Measurements from ENCODE around the gene ELFN2.

Gene ELFN2

GRCh38 chr22:37445501-37445900, 18.2 kb upstream of the ELFN2 start:
- H3K4me1 ChIP-seq (ENCODE audit: control insufficient read depth, insufficient read depth, low read length): no peaks in the 10 kb centered on the region
- H3K9me3 ChIP-seq (ENCODE audit: control insufficient read depth, insufficient read depth, low read depth, low read length): no peaks in the 10 kb centered on the region
- H3K4me3 ChIP-seq (ENCODE audit: low read depth, low read length): no peak overlapping the region
- no peaks in the 10 kb centered on the region for H3K36me3 ChIP-seq (ENCODE audit: control insufficient read depth in 2 of 2, insufficient read depth in 1 of 2, low read length in 2 of 2)
- TF ChIP-seq ZNF362 (tag by site-specific recombination; IDR thresholded peaks at IDR 0.05): no peak
- TF ChIP-seq ZNF660 (tag by site-specific recombination; IDR thresholded peaks at IDR 0.05): no peak
- POLR2A ChIA-PET: no interaction called here
- no peak overlapping the region for H3K27ac ChIP-seq (ENCODE audit: extremely low read depth, low read depth, low read length)
- CTCF ChIA-PET: interaction anchor here (0.8 to 1.8 kb wide), 3 partner anchors 10 to 161 kb away, joined by 3 to 13 read pairs (median 3); no protein-coding TSS in a partner anchor

GRCh38 chr22:37443977-37444376, 16.7 kb upstream of the ELFN2 start:
- Histone ChIP-seq H3K4me1 (ENCODE audit: control insufficient read depth, insufficient read depth, low read length) (no peaks in the 10 kb centered on the region), H3K36me3 (ENCODE audit: control insufficient read depth in 2 of 2, insufficient read depth in 1 of 2, low read length in 2 of 2) (no peaks in the 10 kb centered on the region), H3K9me3 (ENCODE audit: control insufficient read depth, insufficient read depth, low read depth, low read length) (no peaks in the 10 kb centered on the region), H3K27ac (ENCODE audit: extremely low read depth, low read depth, low read length) (no peak overlapping the region), H3K4me3 (ENCODE audit: low read depth, low read length) (no peak overlapping the region)
- TF ChIP-seq GLI4 (tag by site-specific recombination; IDR thresholded peaks at IDR 0.05) (no peak), ZNF433 (tag by site-specific recombination; IDR thresholded peaks at IDR 0.05; ENCODE audit: low read depth) (no peak), KLF7 (tag by site-specific recombination; IDR thresholded peaks at IDR 0.05; ENCODE audit: borderline replicate concordance) (no peak), ZNF214 (tag by site-specific recombination; IDR thresholded peaks at IDR 0.05; ENCODE audit: borderline replicate concordance) (no peak), ZNF76 (tag by site-specific recombination; IDR thresholded peaks at IDR 0.05; ENCODE audit: borderline replicate concordance, low read depth) (no peak), ZNF24 (tag by site-specific recombination; IDR thresholded peaks at IDR 0.05) (no peak), ZNF324 (tag by site-specific recombination; IDR thresholded peaks at IDR 0.05) (no peak), OVOL3 (tag by site-specific recombination; IDR thresholded peaks at IDR 0.05) (no peak), ZNF18 (tag by site-specific recombination; IDR thresholded peaks at IDR 0.05) (no peak), ZNF830 (tag by site-specific recombination; IDR thresholded peaks at IDR 0.05; ENCODE audit: low read depth) (no peak), HOXD13 (CRISPR knock-in tag; IDR thresholded peaks at IDR 0.05; ENCODE audit: borderline replicate concordance) (no peak), ZNF175 (tag by site-specific recombination; IDR thresholded peaks at IDR 0.05) (no peak), AEBP2 (tag by site-specific recombination; IDR thresholded peaks at IDR 0.05; ENCODE audit: borderline replicate concordance) (no peak), ZNF335 (tag by site-specific recombination; conservative IDR thresholded peaks at IDR 0.05) (no peak)
- TF ChIP-seq, protein P1, sequence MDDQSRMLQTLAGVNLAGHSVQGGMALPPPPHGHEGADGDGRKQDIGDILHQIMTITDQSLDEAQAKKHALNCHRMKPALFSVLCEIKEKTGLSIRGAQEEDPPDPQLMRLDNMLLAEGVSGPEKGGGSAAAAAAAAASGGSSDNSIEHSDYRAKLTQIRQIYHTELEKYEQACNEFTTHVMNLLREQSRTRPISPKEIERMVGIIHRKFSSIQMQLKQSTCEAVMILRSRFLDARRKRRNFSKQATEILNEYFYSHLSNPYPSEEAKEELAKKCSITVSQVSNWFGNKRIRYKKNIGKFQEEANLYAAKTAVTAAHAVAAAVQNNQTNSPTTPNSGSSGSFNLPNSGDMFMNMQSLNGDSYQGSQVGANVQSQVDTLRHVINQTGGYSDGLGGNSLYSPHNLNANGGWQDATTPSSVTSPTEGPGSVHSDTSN (CRISPR knock-in tag; IDR thresholded peaks at IDR 0.05): no peak
- POLR2A ChIA-PET: no interaction called here
- CTCF ChIA-PET: interaction anchor here (0.6 to 1.8 kb wide), 4 partner anchors 10 to 16 kb away, joined by 3 to 13 read pairs (median 4); no protein-coding TSS in a partner anchor

DNA sequence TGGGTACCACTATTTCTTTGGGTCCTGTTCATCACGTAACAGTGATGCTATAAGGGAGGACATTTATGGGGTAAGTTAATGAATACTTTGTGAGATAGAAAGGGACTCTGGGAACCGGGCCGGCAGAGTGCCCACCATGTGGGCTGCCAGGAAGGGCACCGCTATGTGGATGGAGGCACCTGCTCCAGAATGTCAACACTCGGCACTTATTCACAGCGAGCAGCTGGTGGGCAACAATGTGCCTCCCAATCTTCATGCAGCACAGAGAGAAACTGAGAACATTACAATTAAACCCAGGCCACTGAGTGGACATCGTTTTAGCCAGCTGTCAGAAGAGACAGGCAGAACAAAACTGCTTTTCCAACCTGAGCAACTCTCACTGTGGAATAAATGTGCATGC, 15.8 kb upstream of the ELFN2 start:
- Histone ChIP-seq H3K27ac (ENCODE audit: extremely low read depth, low read depth, low read length) (no peak overlapping the region), H3K4me3 (ENCODE audit: low read depth, low read length) (no peak overlapping the region), H3K4me1 (ENCODE audit: control insufficient read depth, insufficient read depth, low read length) (no peaks in the 10 kb centered on the region), H3K9me3 (ENCODE audit: control insufficient read depth, insufficient read depth, low read depth, low read length) (no peaks in the 10 kb centered on the region), H3K36me3 (ENCODE audit: control insufficient read depth in 2 of 2, insufficient read depth in 1 of 2, low read length in 2 of 2) (no peaks in the 10 kb centered on the region)
- ChIA-PET POLR2A (no interaction called here), CTCF (interaction anchor here (1.4 kb wide), 1 partner anchor 12 kb away, joined by 7 read pairs; no protein-coding TSS in a partner anchor)
- TF ChIP-seq SCRT1 (tag by site-specific recombination; IDR thresholded peaks at IDR 0.05; ENCODE audit: borderline replicate concordance): no peak
- no peak for TF ChIP-seq ZNF280C (tag by site-specific recombination; IDR thresholded peaks at IDR 0.05)
- TF ChIP-seq ZNF26 (tag by site-specific recombination; IDR thresholded peaks at IDR 0.05): no peak
